ENCODE results near the gene ATXN8OS. TPM values are rescaled to one million over a fixed set of nuclear protein-coding genes. Genes with fewer than 3 reads are reported as not detected.
"Not testable (repeated sequence)": the region's sequence is repeated elsewhere in the genome, so short reads cannot be mapped to it uniquely, and the experiment has no call there.

ATXN8OS gene
- not detected in 2 replicates for total RNA-seq (2014; rRNA removed; shearing (Covaris generic))

DNA sequence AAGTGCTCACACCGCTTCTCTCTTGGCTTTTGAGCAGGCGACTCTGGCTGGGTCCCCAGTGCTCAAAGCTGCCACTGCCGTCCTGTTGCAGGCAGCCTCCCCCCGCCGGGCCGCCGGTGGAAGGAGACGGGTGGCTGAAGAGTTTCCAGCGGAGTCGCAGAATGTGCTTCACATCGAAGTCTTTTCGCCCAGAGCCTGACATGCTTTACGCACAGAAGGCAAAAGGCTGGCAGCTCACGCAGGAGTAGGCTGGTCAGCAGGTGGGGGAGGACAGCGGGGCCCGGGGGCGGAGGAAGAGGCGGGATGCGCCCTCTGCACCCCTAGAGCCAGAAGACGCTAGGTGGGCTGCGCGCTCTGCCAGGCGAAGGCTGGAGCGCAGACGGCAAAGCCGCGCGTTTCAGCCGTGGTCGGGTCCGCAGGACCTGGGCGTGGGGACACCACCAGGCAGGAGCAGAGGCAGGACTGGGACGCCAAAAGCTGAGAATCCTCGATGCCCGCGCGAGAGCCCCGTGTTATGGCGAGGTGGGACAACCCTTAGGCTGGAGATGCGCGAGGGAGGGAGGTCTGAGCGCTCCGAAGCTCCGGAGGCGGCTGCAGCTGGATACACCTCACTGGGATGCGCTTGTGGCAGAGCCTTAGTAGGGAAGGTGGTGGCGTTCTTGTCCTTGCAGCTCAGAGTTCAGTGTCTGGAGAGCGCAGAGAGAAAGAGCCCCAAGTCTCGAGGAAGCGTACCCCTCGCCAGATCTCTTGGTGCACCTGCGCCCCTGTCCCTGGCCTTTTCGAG, at the start of gene ATXN8OS:
Gene ATXN8OS, plus strand, starts transcription at position 329 of the 784 bp plus-strand sequence.
- no peak for DNase-seq (ENCODE audit: low read depth)

DNA sequence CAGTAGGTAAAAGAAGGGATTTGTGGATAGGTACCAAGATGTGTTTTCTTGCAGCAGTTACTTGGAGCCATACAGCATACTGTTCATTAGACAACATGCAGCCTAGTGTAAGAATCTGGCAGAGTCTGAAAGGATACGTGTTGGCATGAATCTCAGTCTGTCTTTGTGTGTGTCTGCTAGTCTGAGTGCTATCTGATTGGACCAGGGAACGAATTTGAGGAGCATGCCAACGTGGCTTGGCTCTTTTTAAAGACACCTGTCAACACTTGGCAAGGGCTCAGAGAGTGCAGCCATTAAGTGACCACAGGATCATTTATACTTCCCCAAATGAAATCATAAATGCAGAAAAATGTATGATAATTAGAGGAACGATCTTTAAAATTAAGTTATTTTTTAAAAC, 27.6 kb upstream of the ATXN8OS start:
- no peak for DNase-seq (ENCODE audit: low read depth)

DNA sequence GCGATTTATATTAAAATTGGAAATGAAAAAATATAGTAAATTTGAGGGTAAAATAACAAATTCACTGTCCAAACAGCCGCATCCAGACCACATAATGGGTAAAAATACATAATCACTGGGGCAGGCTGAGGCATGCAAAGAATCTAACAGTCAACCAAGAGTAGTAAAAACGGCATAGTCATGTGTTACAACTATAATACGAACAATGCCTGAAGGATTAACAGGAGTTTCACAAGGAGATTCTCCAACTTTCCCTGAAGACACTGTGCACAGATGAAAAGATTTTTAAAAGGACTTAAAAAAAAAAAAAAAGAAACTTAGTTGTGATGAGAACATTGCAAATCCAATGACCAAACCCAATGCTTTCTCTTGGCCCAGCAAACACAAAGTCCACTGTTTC, 20.4 kb upstream of the ATXN8OS start:
- DNase-seq (ENCODE audit: low read depth) = no peak

DNA sequence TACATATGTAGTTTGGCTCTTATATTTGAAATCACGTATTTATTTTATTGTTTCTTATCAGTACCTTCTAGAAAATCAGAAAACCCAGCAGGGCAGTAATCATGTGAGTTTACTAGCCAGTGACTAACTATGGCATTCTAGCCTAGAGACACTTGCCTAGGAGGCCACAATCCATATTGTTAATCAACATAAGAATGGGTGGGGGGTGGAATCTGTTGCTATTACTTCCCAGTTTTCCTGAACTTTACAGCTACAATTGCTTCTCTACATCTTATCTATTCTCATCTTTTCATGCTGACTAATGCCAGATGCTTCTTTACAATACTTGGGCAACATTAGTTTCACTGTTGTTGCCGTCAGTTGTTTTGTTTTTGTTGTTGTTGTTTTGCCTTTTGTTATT, 18.7 kb upstream of the ATXN8OS start:
- no peak for DNase-seq (ENCODE audit: low read depth)

DNA sequence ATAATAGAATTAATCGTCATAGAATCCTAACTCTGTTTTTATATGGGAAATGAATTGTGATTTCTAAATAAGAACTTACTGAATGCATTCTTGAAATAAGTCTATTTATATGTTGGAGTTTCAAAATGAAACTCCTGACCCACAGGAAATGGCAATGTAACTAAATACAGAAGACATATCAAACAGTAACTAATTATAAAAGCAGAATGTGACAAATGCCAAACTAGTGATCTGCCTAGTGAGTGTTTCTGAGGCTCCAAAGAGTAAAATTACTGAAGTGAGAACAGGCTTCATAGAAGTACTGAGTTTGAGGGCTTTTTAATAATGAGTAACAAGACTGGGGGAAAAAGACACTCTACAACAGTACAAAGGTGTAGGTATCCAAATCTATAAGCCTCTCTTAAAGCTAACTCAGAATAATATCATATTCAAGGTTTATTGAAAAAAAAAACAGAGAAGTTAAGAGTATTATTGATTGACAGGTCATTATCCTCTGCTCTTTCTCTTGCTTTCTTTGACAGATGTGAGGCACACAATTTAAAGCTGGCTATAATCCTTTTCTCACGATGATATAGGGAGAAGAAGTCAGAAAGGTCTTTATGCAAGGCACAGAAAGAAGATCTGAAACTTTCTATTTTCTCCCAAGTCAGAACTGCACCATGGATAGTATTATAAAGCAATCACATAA, 17.4 kb upstream of the ATXN8OS start:
- no peak for DNase-seq (ENCODE audit: low read depth)

DNA sequence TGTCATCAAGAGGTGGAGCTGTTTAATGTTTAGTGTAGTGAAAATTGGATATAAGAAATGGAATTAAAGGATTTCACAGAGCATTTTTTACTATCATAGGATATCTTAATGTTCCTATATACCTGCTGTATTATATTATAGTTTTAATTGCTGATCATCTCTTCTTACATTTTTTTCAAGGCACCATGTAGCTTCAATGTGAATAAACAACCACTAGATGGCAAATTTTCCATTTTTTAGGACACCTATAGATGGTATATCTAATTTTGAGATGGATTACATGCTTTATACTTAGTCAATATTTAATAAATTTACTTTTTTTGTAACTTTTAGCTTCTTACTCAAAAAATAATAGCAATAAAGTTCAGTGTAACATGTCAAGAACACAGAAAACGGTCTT, 9.0 kb upstream of the ATXN8OS start:
- DNase-seq (ENCODE audit: low read depth) = no peak

DNA sequence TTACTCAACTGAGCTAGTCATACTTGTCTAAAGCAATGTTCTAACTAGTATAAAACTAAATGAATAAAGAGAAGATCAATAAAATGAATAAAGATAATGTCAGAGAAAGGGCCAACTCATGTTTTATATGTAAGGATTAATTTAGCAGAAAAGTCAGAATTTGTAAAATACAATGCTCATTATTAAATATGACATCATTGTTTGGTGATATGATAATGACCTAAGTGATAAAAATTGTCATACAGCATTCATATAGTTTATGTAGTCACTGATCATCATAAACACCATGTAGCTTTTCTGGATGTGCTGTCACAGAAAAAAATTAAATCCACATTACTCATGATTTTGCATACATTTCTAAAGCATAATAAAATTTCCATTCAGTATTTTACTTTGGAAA, 3.1 kb upstream of the ATXN8OS start:
- no peak for DNase-seq (ENCODE audit: low read depth)

DNA sequence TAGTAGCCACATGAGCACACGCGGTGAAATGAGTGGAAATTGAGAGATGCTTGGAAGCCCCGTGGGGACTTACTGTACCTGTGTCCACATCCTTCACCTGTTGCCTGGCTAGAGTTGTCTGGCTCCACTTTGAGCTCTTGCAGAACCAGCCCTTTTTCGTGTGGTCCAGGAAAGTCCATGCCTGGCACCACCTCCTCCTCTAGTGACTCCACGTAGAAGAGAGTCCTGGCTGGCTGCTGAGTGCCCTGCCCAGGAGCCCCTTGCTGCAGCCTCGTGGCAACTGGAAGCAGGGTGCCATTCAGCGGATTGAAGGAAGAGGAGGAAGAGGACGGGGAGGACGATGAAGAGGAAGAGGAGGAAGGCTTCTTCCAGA, 515 bp upstream of the ATXN8OS start:
- DNase-seq (ENCODE audit: low read depth) = no peak

DNA sequence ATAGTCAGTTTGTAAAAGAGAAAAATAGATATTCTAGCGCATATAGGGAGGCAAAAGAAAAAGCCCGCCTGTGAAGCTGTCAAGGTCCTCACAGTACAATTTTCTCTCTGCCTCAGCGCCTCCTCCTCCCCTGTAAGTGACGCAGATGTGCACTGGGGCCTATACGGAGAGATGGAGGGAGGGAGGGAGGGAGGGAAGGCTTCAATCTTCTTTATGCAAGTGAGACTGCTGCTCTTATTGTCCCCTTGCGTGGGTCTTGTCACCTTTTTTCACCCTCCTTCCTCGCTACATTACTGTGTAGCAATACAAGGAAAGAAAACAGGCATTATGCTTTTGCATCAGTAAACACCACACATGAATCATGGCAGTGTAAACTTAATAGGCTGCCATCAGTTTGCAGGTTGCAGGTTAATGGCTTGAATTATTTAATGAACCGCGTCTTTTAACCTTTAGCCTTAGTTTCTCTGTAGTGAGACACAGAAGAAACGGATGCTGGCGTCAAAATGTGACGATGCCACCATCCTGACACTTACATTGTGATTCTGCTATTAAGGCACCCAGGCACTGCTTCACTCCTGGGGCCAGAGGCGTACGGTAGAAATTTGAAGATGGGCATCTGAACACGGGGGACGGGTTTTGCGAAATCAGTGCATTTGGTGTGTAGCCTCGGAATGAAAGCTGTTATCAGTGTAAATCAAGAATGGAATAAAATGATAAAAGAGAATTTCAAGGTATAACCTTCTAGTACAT, 905 bp downstream of the ATXN8OS start, which contains the start of gene KLHL1:
Gene KLHL1, minus strand, starts transcription at position 97 of the 750 bp plus-strand sequence. CDS start 753 bp downstream, outside the sequence.
- DNase-seq (ENCODE audit: low read depth) = no peak

DNA sequence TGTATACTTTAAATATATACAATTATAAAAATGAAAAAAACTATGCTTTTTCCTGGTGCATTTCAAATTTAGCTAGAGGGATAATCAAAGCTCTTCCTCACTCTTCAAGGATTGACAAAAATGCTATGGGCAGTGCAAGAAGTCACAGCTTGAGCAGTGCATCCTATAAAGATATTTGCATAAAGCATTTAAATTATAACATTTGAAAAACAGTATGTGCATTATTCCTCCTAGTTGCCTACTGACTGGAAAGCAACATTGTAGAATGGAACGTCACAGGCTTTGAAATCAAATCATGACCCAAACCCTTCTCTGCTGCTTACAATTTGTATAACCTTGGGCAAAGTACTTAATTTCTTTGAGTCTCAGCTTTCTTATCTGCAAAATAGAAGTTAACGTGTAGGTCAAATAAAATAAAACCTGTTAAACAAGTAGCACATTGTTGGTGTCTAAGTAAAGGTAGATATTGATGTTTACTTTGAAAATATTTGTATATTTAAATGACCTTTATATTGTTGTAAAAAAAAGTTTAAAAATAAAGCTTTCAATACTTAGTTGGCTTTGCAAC, 9.8 kb downstream of the ATXN8OS start:
- no peak for DNase-seq (ENCODE audit: low read depth)

DNA sequence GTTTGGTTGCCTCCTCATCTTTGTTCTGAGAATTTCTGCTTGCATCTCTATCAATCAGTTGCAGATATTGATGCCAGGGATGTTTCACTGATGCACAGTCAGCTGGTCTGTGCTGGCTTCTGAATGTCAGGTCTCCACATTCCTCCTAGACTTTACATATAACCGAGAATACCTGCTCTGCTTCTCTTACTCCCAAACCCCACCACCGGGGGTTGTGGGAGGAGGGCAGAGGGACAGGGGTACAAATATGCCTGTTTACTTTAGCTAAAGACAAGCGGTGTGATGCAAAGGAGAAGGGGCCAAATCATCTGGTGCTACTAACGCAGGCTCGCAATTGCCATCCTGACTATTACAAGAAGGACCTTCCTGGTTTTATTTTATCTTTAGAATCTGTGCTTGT, 18.1 kb downstream of the ATXN8OS start:
- DNase-seq (ENCODE audit: low read depth) = no peak

DNA sequence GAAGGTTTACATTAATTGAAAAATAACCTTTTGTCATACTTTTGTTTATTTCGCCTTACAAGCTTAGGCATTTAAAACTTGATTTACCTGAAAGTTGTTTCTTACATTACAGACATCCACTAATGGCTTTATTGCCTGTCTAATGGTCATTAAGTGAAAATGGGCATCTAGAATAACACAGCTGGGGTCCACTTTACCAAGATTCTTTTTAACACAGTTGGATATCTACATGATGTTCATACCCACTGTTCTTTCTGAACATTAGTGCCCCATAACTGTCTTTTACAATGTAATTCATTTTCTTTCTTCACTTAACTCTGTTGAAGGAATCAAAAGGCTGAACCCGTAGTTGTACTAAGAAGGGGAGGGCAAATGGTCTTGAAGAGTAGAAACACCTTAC, 20.5 kb downstream of the ATXN8OS start:
- no peak for DNase-seq (ENCODE audit: low read depth)

DNA sequence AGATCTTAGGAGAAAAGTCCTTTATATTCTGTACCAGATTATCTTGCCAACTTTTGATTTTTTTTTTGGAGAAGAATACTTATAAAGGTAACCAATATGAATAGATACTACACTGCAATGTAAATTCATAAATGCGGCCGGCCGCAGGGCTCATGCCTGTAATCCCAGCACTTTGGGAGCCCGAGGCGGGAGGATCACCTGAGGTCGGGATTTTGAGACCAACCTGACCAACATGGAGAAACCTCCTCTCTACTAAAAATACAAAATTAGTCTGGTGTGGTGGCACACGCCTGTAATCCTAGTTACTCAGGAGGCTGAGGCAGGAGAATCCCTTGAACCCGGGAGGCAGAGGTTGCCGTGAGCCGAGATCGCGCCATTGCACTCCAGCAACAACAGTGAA, 35.0 kb downstream of the ATXN8OS start:
- not testable (repeated sequence) for DNase-seq (ENCODE audit: low read depth)

DNA sequence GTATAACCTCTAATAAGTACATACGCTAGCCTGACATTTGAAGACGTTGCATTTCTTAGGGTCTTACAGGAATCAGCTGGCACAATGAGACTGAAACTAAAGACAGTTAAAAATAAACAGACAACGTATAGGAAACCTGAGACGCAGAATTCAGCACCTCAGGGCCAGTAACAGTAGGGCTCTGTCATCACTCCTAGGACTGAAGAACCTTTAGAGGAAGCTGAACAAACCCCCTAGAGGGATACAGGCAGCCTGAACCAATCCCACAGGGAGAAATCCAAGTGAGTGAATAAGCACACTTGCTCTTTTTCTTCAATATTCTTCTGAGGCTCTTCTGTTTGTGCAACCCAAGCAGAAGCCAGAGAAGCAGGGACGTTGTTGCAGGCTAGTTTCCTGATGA, 54.5 kb downstream of the ATXN8OS start:
- DNase-seq (ENCODE audit: low read depth) = no peak

DNA sequence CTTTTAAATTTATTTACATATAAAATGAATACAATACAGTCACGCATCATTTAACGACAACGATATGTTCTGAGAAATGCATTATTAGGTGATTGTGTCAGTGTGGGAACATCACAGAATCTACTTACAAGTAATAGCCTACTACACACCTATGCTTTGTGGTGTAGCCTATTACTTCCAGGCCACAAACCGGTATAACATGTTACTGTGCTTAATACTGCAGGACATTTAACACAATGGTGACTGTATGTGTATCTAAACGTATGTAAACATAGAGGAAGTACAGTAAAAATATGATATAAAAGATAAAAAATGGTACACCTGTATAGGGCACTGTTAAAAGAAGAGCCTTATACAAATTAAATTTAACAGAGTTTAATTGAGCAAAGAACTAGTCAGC, 63.1 kb downstream of the ATXN8OS start:
- DNase-seq (ENCODE audit: low read depth) = no peak

DNA sequence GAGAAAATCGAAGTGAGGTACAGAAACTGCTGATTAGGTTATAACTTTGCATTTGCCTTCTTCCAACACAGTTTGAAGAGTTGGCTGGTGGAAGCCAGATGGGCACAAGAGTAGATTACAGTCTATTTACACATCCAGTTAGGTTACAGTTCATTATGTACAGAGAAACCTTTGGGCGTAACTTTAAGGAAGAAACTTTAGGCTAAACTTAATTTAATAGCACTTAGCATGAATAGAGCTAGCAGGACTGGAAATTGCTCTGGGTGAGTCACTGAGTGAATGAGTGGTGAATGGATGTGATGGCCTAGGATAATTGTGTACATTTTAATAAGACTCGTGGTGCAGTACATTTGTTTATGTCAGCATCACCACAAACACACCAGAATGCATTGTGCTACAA, 63.5 kb downstream of the ATXN8OS start:
- DNase-seq (ENCODE audit: low read depth) = no peak

DNA sequence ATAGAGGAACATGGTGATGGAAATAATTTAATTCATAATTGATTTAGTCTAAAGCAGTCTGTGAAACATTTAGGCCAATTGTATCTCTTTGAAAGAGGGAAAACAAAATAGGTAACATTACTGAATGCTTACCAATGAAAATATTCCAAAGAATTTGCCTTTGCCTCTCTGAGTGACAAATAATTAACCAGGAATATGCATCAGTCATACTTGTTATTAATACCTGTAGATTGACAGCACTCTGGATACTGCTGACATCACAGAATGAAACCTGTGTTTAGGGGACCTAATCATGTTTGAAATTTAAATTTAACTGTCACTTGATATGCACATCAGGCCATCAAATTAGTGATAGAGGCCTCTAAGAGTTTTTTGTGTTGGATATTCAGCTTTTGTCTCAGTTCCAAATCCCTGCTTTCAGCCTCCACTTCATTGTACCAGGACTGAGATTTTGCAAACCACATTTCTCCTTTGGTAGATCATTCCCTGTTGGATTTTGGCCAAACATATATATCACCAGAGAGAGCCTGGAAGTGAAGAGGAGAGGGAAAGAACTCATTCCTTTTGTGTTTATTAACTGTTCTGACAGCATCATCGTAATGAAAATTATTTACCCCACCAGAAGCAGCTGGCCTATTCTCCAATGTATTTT, 65.4 kb downstream of the ATXN8OS start:
- DNase-seq (ENCODE audit: low read depth) = no peak

DNA sequence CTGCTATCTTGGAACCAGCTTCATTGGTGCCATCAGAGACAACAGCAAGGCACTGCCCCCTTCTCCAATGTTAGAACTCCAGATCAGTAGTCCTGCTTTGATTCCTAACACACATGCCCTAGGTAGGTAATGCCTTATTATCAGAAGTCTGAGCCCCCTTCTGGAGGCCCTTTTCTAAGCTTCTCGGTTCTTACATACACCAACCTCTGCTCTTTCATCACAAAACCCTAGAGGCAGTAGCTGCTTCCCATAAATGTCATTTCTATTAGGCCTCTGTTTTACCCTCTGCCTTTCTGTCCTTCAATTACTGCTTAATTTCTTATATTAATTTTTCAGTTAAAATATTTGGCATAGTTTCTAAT, 66.0 kb downstream of the ATXN8OS start:
- no peak for DNase-seq (ENCODE audit: low read depth)

DNA sequence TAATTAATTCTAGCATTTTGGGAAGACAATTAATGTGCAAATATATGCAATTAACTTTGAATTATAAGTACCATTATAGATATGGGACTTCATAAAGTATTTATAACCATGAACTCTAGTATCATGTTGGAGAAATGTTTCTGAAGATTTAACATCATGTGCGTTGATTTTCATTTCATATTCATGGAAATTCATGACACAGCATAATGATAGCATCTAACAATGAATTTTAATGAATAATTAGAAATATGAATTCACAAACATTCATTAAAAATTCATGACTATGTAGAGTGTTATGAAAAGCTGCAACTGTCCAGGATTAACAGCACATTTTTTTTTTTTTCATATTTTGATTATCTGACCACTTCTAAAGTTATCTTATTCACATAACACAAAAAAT, 70.7 kb downstream of the ATXN8OS start:
- DNase-seq (ENCODE audit: low read depth) = no peak

All from M059J (cell line).